HCT116 (cell line): Measurements from ENCODE around the gene BAX.

Source experiments
- CEBPB ChIP-seq: IDR thresholded peaks from 2 replicates; pipeline ENCODE4 v1.6.1; 2012; ENCODE audit warnings: low read depth
- EZH2 ChIP-seq: fragments of 200-600 bp; sonication (generic); IDR thresholded peaks from 2 replicates; pipeline ENCODE4 v1.6.1; 2017; ENCODE audit warnings: antibody characterized with exemption, mixed run types
- POLR2A ChIP-seq: IDR thresholded peaks from 2 replicates; pipeline ENCODE4 v1.7.0; 2011; ENCODE audit warnings: borderline replicate concordance; ENCODE audit not compliant: insufficient read depth, insufficient read length; ENCODE audit errors: extremely low read depth
- POLR2AphosphoS5 ChIP-seq: IDR thresholded peaks from 2 replicates; pipeline ENCODE4 v1.6.1; 2011; ENCODE audit warnings: mild to moderate bottlenecking, low read depth, low read length, moderate library complexity
- REST ChIP-seq: IDR thresholded peaks from 2 replicates; pipeline ENCODE4 v1.6.1; 2012; ENCODE audit warnings: low read depth
- YY1 ChIP-seq: IDR thresholded peaks from 2 replicates; pipeline ENCODE4 v1.6.1; 2011; ENCODE audit warnings: low read length, low read depth, moderate library complexity, mild to moderate bottlenecking; ENCODE audit not compliant: insufficient replicate concordance; ENCODE audit errors: extremely low read depth
- ZNF274 ChIP-seq: fragments of 200-500 bp; sonication (Bioruptor generic); IDR thresholded peaks from 2 replicates; pipeline ENCODE4 v1.6.1; 2014; ENCODE audit warnings: mild to moderate bottlenecking, low read depth, low read length, inconsistent platforms
- TF ChIP-seq, protein P1 (sequence below), 3 experiments: fragments of 200-600 bp in 1 of 3; sonication (generic) in 1 of 3; IDR thresholded peaks in 2 of 3; conservative IDR thresholded peaks in 1 of 3; 2 replicates each; pipeline ENCODE4 v1.5.1; 2012 to 2017; ENCODE audit warnings: low read depth in 2 of 3, low read length in 2 of 3, antibody characterized with exemption in 1 of 3, borderline replicate concordance in 1 of 3, control low read depth in 1 of 3, mild to moderate bottlenecking in 1 of 3, mixed read lengths in 1 of 3, mixed run types in 1 of 3, moderate library complexity in 1 of 3; ENCODE audit not compliant: insufficient read depth in 1 of 3
- TF ChIP-seq, protein P2 (sequence below): IDR thresholded peaks from 2 replicates; pipeline ENCODE4 v1.6.1; 2012
- TF ChIP-seq, protein P3 (sequence below): IDR thresholded peaks from 2 replicates; pipeline ENCODE4 v1.6.1; 2011; ENCODE audit warnings: mild to moderate bottlenecking, low read length, moderate library complexity; ENCODE audit not compliant: insufficient replicate concordance; ENCODE audit errors: extremely low read depth

DNA sequence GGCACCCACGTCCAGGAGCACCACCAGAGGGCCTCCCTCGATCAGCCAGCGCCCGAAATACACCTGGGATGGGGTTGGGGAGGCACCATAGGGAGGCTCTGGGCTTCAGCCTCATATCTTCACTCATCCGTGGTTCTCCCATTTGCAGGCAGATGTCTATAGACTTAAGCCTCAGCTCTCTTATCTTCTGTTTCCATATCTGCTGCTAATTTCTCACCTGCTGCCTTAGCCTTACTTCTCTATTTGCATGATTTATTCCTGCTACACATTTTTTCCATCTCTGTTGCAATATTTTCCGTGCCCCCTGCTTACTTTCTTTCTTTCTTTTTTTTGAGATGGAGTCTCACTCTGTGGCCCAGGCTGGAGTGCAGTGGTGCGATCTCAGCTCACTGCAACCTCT lies 32.6 kb downstream of the BAX start:
- TF ChIP-seq CEBPB (no peak), EZH2 (no peak), POLR2A (no peak), REST (no peak), POLR2AphosphoS5 (no peak), YY1 (no peak), ZNF274 (no peak)
- TF ChIP-seq, protein P1, sequence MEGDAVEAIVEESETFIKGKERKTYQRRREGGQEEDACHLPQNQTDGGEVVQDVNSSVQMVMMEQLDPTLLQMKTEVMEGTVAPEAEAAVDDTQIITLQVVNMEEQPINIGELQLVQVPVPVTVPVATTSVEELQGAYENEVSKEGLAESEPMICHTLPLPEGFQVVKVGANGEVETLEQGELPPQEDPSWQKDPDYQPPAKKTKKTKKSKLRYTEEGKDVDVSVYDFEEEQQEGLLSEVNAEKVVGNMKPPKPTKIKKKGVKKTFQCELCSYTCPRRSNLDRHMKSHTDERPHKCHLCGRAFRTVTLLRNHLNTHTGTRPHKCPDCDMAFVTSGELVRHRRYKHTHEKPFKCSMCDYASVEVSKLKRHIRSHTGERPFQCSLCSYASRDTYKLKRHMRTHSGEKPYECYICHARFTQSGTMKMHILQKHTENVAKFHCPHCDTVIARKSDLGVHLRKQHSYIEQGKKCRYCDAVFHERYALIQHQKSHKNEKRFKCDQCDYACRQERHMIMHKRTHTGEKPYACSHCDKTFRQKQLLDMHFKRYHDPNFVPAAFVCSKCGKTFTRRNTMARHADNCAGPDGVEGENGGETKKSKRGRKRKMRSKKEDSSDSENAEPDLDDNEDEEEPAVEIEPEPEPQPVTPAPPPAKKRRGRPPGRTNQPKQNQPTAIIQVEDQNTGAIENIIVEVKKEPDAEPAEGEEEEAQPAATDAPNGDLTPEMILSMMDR (IDR thresholded peaks at IDR 0.05 in 2 of 3, conservative IDR thresholded peaks at IDR 0.05 in 1 of 3; ENCODE audit: borderline replicate concordance in 1 of 3, insufficient read depth in 1 of 3, low read depth in 2 of 3, low read length in 2 of 3): peak in 1 of 3 experiments; percentile 19; a peak in 1 of 6 replicates
- TF ChIP-seq, protein P2, sequence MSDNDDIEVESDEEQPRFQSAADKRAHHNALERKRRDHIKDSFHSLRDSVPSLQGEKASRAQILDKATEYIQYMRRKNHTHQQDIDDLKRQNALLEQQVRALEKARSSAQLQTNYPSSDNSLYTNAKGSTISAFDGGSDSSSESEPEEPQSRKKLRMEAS: no peak
- TF ChIP-seq, protein P3, sequence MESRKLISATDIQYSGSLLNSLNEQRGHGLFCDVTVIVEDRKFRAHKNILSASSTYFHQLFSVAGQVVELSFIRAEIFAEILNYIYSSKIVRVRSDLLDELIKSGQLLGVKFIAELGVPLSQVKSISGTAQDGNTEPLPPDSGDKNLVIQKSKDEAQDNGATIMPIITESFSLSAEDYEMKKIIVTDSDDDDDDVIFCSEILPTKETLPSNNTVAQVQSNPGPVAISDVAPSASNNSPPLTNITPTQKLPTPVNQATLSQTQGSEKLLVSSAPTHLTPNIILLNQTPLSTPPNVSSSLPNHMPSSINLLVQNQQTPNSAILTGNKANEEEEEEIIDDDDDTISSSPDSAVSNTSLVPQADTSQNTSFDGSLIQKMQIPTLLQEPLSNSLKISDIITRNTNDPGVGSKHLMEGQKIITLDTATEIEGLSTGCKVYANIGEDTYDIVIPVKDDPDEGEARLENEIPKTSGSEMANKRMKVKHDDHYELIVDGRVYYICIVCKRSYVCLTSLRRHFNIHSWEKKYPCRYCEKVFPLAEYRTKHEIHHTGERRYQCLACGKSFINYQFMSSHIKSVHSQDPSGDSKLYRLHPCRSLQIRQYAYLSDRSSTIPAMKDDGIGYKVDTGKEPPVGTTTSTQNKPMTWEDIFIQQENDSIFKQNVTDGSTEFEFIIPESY: no peak
